Keratinocyte (primary cell): ENCODE data around the gene PLCL1. TPM values are rescaled to one million over a fixed set of nuclear protein-coding genes. Genes with fewer than 3 reads are reported as not detected.

Experiments used
- DNase-seq: peaks from one replicate; pipeline ENCODE4 v3.0.0-alpha.2; 2011; ENCODE audit warnings: low read depth, missing footprints, low spot score
- FAIRE-seq: peaks from 2 replicates; lab custom pipeline; 2011; peaks lifted over from hg19 to GRCh38; lab: Jason Lieb, UNC
- H2AFZ ChIP-seq: 2 replicates; pipeline ENCODE4 v1.6.0; 2012; ENCODE audit warnings: low read length, control low read depth, inconsistent platforms; ENCODE audit not compliant: control insufficient read depth
- H3K27ac ChIP-seq: 2 replicates; pipeline ENCODE4 v1.5.1; 2011; ENCODE audit warnings: low read length; ENCODE audit not compliant: control insufficient read depth, insufficient read depth
- H3K27me3 ChIP-seq: 3 replicates; pipeline ENCODE4 v1.6.0; 2011; ENCODE audit warnings: low read length; ENCODE audit not compliant: control insufficient read depth, insufficient read depth; ENCODE audit errors: extremely low read depth
- H3K36me3 ChIP-seq, 2 experiments: 2 replicates in 1 of 2; 3 replicates in 1 of 2; pipeline ENCODE4 v1.5.1; 2011; ENCODE audit warnings: low read length in 2 of 2, mild to moderate bottlenecking in 1 of 2; ENCODE audit not compliant: control insufficient read depth in 2 of 2, insufficient read depth in 2 of 2; ENCODE audit errors: extremely low read depth in 1 of 2
- H3K4me1 ChIP-seq: 3 replicates; pipeline ENCODE4 v1.5.1; 2011; ENCODE audit warnings: low read length; ENCODE audit not compliant: control insufficient read depth, insufficient read depth; ENCODE audit errors: extremely low read depth
- H3K4me2 ChIP-seq: 3 replicates; pipeline ENCODE4 v1.6.0; 2011; ENCODE audit warnings: low read depth, low read length; ENCODE audit not compliant: control insufficient read depth, insufficient read depth; ENCODE audit errors: extremely low read depth
- H3K4me3 ChIP-seq, 3 experiments: fragments of 200-600 bp in 1 of 3; sonication (generic) in 1 of 3; 2 replicates in 2 of 3; 3 replicates in 1 of 3; pipeline ENCODE4 v1.5.1; 2011 to 2016; ENCODE audit warnings: low read length in 3 of 3, mild to moderate bottlenecking in 3 of 3, control low read depth in 2 of 3, inconsistent platforms in 1 of 3, low read depth in 1 of 3, mixed read lengths in 1 of 3, mixed run types in 1 of 3, moderate library complexity in 1 of 3; ENCODE audit not compliant: control insufficient read depth in 2 of 3, insufficient read depth in 2 of 3; ENCODE audit errors: extremely low read depth in 1 of 3
- H3K79me2 ChIP-seq: 2 replicates; pipeline ENCODE4 v1.6.0; 2012; ENCODE audit warnings: low read length; ENCODE audit not compliant: control insufficient read depth, insufficient read depth
- H3K9ac ChIP-seq: 3 replicates; pipeline ENCODE4 v1.6.0; 2011; ENCODE audit warnings: low read length; ENCODE audit not compliant: control insufficient read depth, insufficient read depth; ENCODE audit errors: extremely low read depth
- H3K9me1 ChIP-seq: 3 replicates; pipeline ENCODE4 v1.6.0; 2011; ENCODE audit warnings: low read length; ENCODE audit not compliant: control insufficient read depth, insufficient read depth; ENCODE audit errors: extremely low read depth
- H3K9me3 ChIP-seq: 2 replicates; pipeline ENCODE4 v1.5.1; 2012; ENCODE audit warnings: low read depth, low read length; ENCODE audit not compliant: control insufficient read depth
- H4K20me1 ChIP-seq: 3 replicates; pipeline ENCODE4 v1.6.0; 2011; ENCODE audit warnings: low read length; ENCODE audit not compliant: control insufficient read depth, insufficient read depth; ENCODE audit errors: extremely low read depth
- CTCF ChIP-seq, 3 experiments: IDR thresholded peaks in 1 of 3; conservative IDR thresholded peaks in 1 of 3; optimal IDR thresholded peaks in 1 of 3; 2 replicates in 2 of 3; 3 replicates in 1 of 3; pipeline versions ENCODE3 to v1.5.1; 2011; ENCODE audit warnings: low read length in 3 of 3, mild to moderate bottlenecking in 3 of 3, moderate library complexity in 2 of 3, control low read depth in 1 of 3, inconsistent platforms in 1 of 3; ENCODE audit not compliant: insufficient read depth in 2 of 3; ENCODE audit errors: extremely low read depth in 1 of 3
- EZH2 ChIP-seq: IDR thresholded peaks from one replicate; pipeline ENCODE4 v1.6.1; 2012; ENCODE audit warnings: inconsistent platforms, mild to moderate bottlenecking, low read length, moderate library complexity
- dilution Hi-C: fragments of 300-500 bp; cut with MboI; formaldehyde crosslinking; loops from one replicate; pipeline ENCODE4 v1.7.0; 2020; ENCODE audit warnings: low sequenced_read_pairs; ENCODE audit not compliant: extremely low pct_ligation_motif_present
- polyA plus RNA-seq, 5 experiments: library from polyadenylated mRNA; depleted of rRNA in 3 of 5; stranded (reverse) in 3 of 5; stranded (forward) in 1 of 5; unstranded in 1 of 5; fragments of >200 nt; gene quantifications; 1 replicate in 1 of 5; 2 replicates in 3 of 5; 3 replicates in 1 of 5; pipeline versions ENCODE4 v1.2.1 to v1.2.3, GENCODE V29; 2011 to 2012; ENCODE audit warnings: missing spikeins in 2 of 5, low read depth in 1 of 5, low replicate concordance in 1 of 5

Gene PLCL1
- polyA plus RNA-seq, 1 donor (not counting 4 experiments of a cell fraction or from before 2014, with no cell fraction given), result 0.01 TPM

DNA sequence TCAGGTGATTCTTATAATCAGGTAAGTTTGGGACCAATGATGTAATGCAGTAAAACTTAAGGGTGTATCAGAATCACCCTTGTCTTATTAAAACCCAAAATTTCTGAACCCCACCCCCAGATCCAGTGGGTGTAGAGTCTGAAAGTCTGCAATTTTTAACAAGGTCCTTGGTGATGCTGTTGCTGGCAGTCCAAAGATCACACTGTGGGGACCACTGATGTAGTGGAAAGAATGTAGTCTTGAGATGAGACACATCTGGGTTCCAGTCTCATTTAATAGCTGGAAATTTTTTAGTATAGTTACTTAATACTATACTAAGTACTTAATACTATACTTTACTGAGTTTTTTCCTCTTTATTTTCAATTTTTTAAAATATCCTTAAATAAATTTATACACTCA lies 258.4 kb downstream of the PLCL1 start:
- Histone ChIP-seq H3K9me1 (no peaks in the 10 kb centered on the region), H3K27ac (no peak overlapping the region), H3K79me2 (no peaks in the 10 kb centered on the region), H3K4me3 (no peak overlapping the region), H3K9me3 (no peaks in the 10 kb centered on the region), H2AFZ (no peak overlapping the region), H3K36me3 (no peaks in the 10 kb centered on the region), H3K4me2 (no peak overlapping the region), H3K9ac (no peak overlapping the region), H3K27me3 (no peaks in the 10 kb centered on the region), H4K20me1 (no peaks in the 10 kb centered on the region), H3K4me1 (no peaks in the 10 kb centered on the region)
- TF ChIP-seq CTCF (optimal IDR thresholded peaks at IDR 0.05 in 1 of 3, IDR thresholded peaks at IDR 0.05 in 1 of 3, conservative IDR thresholded peaks at IDR 0.05 in 1 of 3; ENCODE audit: extremely low read depth in 1 of 3, insufficient read depth in 2 of 3, low read length in 3 of 3), result no peak
- TF ChIP-seq EZH2, result no peak
- FAIRE-seq (no peak), DNase-seq (no peak)
- dilution Hi-C loops, result no loop called here

DNA sequence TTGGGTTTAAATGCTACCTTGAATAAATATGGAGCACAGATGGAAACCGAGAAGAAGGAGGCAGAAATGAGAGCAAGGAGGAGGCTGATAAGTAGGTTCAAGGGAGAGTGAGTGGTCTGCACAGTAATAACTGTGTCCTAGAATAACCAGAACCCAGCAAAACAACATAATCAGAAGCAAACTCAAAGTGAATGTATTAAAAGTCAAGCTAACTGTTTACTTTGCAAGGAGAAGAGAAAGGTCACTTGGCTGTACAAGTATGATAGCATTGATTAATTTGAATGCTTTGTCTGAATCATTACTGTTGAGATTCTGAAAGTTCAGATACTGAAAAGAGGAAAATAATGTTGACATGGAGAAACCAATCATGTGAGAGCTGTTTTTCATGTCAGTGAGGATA lies 258.8 kb downstream of the PLCL1 start:
- no peak overlapping the region for H3K9ac ChIP-seq
- FAIRE-seq (no peak), DNase-seq (no peak)
- H3K4me1 ChIP-seq, result no peaks in the 10 kb centered on the region
- H3K4me2 ChIP-seq, result no peak overlapping the region
- no peaks in the 10 kb centered on the region for H3K9me1 ChIP-seq
- no peaks in the 10 kb centered on the region for H3K9me3 ChIP-seq
- no peak overlapping the region for H2AFZ ChIP-seq
- no peaks in the 10 kb centered on the region for H3K79me2 ChIP-seq
- no peak overlapping the region for H3K27ac ChIP-seq
- no peaks in the 10 kb centered on the region for H3K27me3 ChIP-seq
- H3K36me3 ChIP-seq, result no peaks in the 10 kb centered on the region
- TF ChIP-seq CTCF (optimal IDR thresholded peaks at IDR 0.05 in 1 of 3, IDR thresholded peaks at IDR 0.05 in 1 of 3, conservative IDR thresholded peaks at IDR 0.05 in 1 of 3; ENCODE audit: extremely low read depth in 1 of 3, insufficient read depth in 2 of 3, low read length in 3 of 3) (no peak), EZH2 (no peak)
- H3K4me3 ChIP-seq, result no peak overlapping the region
- no peaks in the 10 kb centered on the region for H4K20me1 ChIP-seq
- dilution Hi-C loops, result no loop called here
